Smooth muscle cell (in vitro differentiated cells): Measurements from ENCODE around the gene ATF5. TPM values are rescaled to one million over a fixed set of nuclear protein-coding genes. Genes with fewer than 3 reads are reported as not detected.

Experiments used
- DNase-seq: peaks from one replicate; lab custom pipeline; 2025; ENCODE audit not compliant: unreplicated experiment; lab: John Stamatoyannopoulos, UW
- H2AFZ ChIP-seq: fragments of 200-600 bp; sonication (generic); 2 replicates; pipeline ENCODE4 v1.6.0; 2016; ENCODE audit warnings: antibody characterized with exemption, low read depth, mild to moderate bottlenecking
- H3F3A ChIP-seq: fragments of 200-600 bp; sonication (generic); 2 replicates; pipeline ENCODE4 v1.6.0; 2017; ENCODE audit warnings: antibody characterized with exemption, low read depth
- H3K27ac ChIP-seq: fragments of 200-600 bp; sonication (generic); 2 replicates; pipeline ENCODE4 v1.5.1; 2016; ENCODE audit warnings: low read depth, mild to moderate bottlenecking
- H3K27me3 ChIP-seq: fragments of 200-600 bp; sonication (generic); 2 replicates; pipeline ENCODE4 v1.6.1; 2016; ENCODE audit warnings: low read depth, mild to moderate bottlenecking
- H3K36me3 ChIP-seq: fragments of 200-600 bp; sonication (generic); 2 replicates; pipeline ENCODE4 v1.5.1; 2016; ENCODE audit warnings: low read depth
- H3K4me1 ChIP-seq: fragments of 200-600 bp; sonication (generic); 2 replicates; pipeline ENCODE4 v1.5.1; 2016; ENCODE audit warnings: low read depth
- H3K4me2 ChIP-seq: fragments of 200-600 bp; sonication (generic); 2 replicates; pipeline ENCODE4 v1.6.0; 2016; ENCODE audit warnings: mild to moderate bottlenecking
- H3K4me3 ChIP-seq: fragments of 200-600 bp; sonication (generic); 2 replicates; pipeline ENCODE4 v1.5.1; 2016; ENCODE audit warnings: mild to moderate bottlenecking
- H3K79me2 ChIP-seq: fragments of 200-600 bp; sonication (generic); 2 replicates; pipeline ENCODE4 v1.6.0; 2016; ENCODE audit warnings: low read depth, mild to moderate bottlenecking
- H3K9ac ChIP-seq: fragments of 200-600 bp; sonication (generic); 2 replicates; pipeline ENCODE4 v1.6.0; 2016; ENCODE audit warnings: low read depth
- H3K9me3 ChIP-seq: fragments of 200-600 bp; sonication (generic); replicated peaks from 2 replicates; pipeline ENCODE4 v1.5.1; 2016; ENCODE audit warnings: low read depth
- H4K20me1 ChIP-seq: fragments of 200-600 bp; sonication (generic); 2 replicates; pipeline ENCODE4 v1.6.0; 2016; ENCODE audit warnings: low read depth
- CTCF ChIP-seq: fragments of 200-600 bp; sonication (generic); IDR thresholded peaks from 2 replicates; pipeline ENCODE4 v1.5.1; 2017; ENCODE audit warnings: borderline replicate concordance, mild to moderate bottlenecking, antibody characterized with exemption; ENCODE audit not compliant: insufficient read depth, poor library complexity, severe bottlenecking
- WGBS: methylation state at CpG from one replicate; pipeline ENCODE4 v1.1.7; 2016; ENCODE audit warnings: low lambda C conversion rate; 5-methylcytosine and 5-hydroxymethylcytosine counted together
- microRNA-seq: library from miRNA; unstranded; fragments of <30 nt; microRNA quantifications from one replicate; pipeline ENCODE4, GENCODE V29; 2016; ENCODE audit warnings: borderline number of aligned reads
- polyA plus RNA-seq: library from polyadenylated mRNA; unstranded; fragments of >200 nt; fragmentation: Nextera tagmentation; extraction: Ambion mirVana; gene quantifications from 2 replicates; pipeline ENCODE4 v1.2.1, GENCODE V29; 2016
- total RNA-seq: library from RNA; depleted of rRNA; stranded (reverse); fragments of >200 nt; gene quantifications from 2 replicates; pipeline ENCODE4 v1.2.3, GENCODE V29; 2014

The ATF5 gene
- total and polyA plus RNA-seq, 2 experiments from 2014 or later = 5.0 to 10.1 TPM

- no peak for DNase-seq
- H3K27me3 ChIP-seq = no peaks in the 10 kb centered on the region
- no peaks in the 10 kb centered on the region for H3K4me1 ChIP-seq
- H3K4me2 ChIP-seq = no peak overlapping the region
- TF ChIP-seq CTCF = no peak
- H2AFZ ChIP-seq = no peak overlapping the region
- no peak overlapping the region for H3K4me3 ChIP-seq
- no peaks in the 10 kb centered on the region for H3K79me2 ChIP-seq
- no peak overlapping the region for H3K27ac ChIP-seq
- no peaks in the 10 kb centered on the region for H3F3A ChIP-seq
- 92% methylated on average over 18 of the region's 18 CpGs for WGBS
- no peak overlapping the region for H3K9ac ChIP-seq
- peaks cover 6% of the 10 kb centered on the region for H4K20me1 ChIP-seq
- no peaks in the 10 kb centered on the region for H3K9me3 ChIP-seq
- H3K36me3 ChIP-seq = no peaks in the 10 kb centered on the region
Measured at GRCh38 chr19:49977881-49978280, 48.9 kb downstream of the ATF5 start.

- H3K27ac ChIP-seq = no peak overlapping the region
- H3K27me3 ChIP-seq = no peaks in the 10 kb centered on the region
- no peak for DNase-seq
- 88% methylated on average over 11 of the region's 11 CpGs for WGBS
- no peak overlapping the region for H3K9ac ChIP-seq
- H2AFZ ChIP-seq = no peak overlapping the region
- no peaks in the 10 kb centered on the region for H3K4me1 ChIP-seq
- no peak overlapping the region for H3K4me2 ChIP-seq
- TF ChIP-seq CTCF = no peak
- H3K9me3 ChIP-seq = no peaks in the 10 kb centered on the region
- H3F3A ChIP-seq = no peaks in the 10 kb centered on the region
- no peaks in the 10 kb centered on the region for H3K79me2 ChIP-seq
- H3K4me3 ChIP-seq = no peak overlapping the region
- H4K20me1 ChIP-seq = peaks cover 6% of the 10 kb centered on the region
- H3K36me3 ChIP-seq = no peaks in the 10 kb centered on the region
Measured at GRCh38 chr19:49978324-49978723, 49.3 kb downstream of the ATF5 start.

GRCh38 chr19:49981603-49982593, 52.9 kb downstream of the ATF5 start:
- no peaks in the 10 kb centered on the region for H3K4me1 ChIP-seq
- no peak overlapping the region for H3K4me2 ChIP-seq
- TF ChIP-seq CTCF = no peak
- no peak overlapping the region for H3K9ac ChIP-seq
- H3K27me3 ChIP-seq = no peaks in the 10 kb centered on the region
- no peaks in the 10 kb centered on the region for H3K79me2 ChIP-seq
- no peak overlapping the region for H2AFZ ChIP-seq
- H3K9me3 ChIP-seq = no peaks in the 10 kb centered on the region
- H3K4me3 ChIP-seq = no peak overlapping the region
- H4K20me1 ChIP-seq = peaks cover 17% of the 10 kb centered on the region
- WGBS = 88% methylated on average over 21 of the region's 21 CpGs
- no peaks in the 10 kb centered on the region for H3K36me3 ChIP-seq
- H3K27ac ChIP-seq = no peak overlapping the region
- no peaks in the 10 kb centered on the region for H3F3A ChIP-seq
- DNase-seq = no peak

Small RNA genes lying within 50 kb of the gene (microRNA-seq; reads per million reads assigned to microRNA genes)
- gene MIR4750 = 9.4 reads per million, percentile 11 among the genes with 10 or more reads in this experiment

Other genes with a start within 250 kb of the ATF5 start
- 1.6 and 3.6 TPM in 2 replicates for gene ADM5, start 239.6 kb upstream of the ATF5 start, total RNA-seq
- 1.7 and 3.1 TPM in 2 replicates for gene ADM5, start 239.6 kb upstream of the ATF5 start, polyA plus RNA-seq
- gene CPT1C, start 238.1 kb upstream of the ATF5 start, total RNA-seq = 7.6 and 19.7 TPM in 2 replicates
- gene CPT1C, start 238.1 kb upstream of the ATF5 start, polyA plus RNA-seq = 20.0 and 21.0 TPM in 2 replicates
- not detected in 2 replicates for gene TSKS, start 165.9 kb upstream of the ATF5 start, total RNA-seq
- gene TSKS, start 165.9 kb upstream of the ATF5 start, polyA plus RNA-seq = not detected in 2 replicates
- 55.8 and 57.7 TPM in 2 replicates for gene AP2A1, start 162.2 kb upstream of the ATF5 start, total RNA-seq
- 57.8 and 65.2 TPM in 2 replicates for gene AP2A1, start 162.2 kb upstream of the ATF5 start, polyA plus RNA-seq
- gene FUZ, start 115.9 kb upstream of the ATF5 start, total RNA-seq = 6.9 and 16.2 TPM in 2 replicates
- gene FUZ, start 115.9 kb upstream of the ATF5 start, polyA plus RNA-seq = 18.3 and 19.8 TPM in 2 replicates
- 16.9 and 20.4 TPM in 2 replicates for gene MED25, start 110.9 kb upstream of the ATF5 start, total RNA-seq
- gene MED25, start 110.9 kb upstream of the ATF5 start, polyA plus RNA-seq = 34.1 and 36.4 TPM in 2 replicates
- 49.0 and 81.0 TPM in 2 replicates for gene PTOV1, start 78.0 kb upstream of the ATF5 start, total RNA-seq
- gene PTOV1, start 78.0 kb upstream of the ATF5 start, polyA plus RNA-seq = 256 and 266 TPM in 2 replicates
- gene PNKP, start 61.6 kb upstream of the ATF5 start, total RNA-seq = 15.3 and 19.4 TPM in 2 replicates
- 42.4 and 53.6 TPM in 2 replicates for gene PNKP, start 61.6 kb upstream of the ATF5 start, polyA plus RNA-seq
- gene AKT1S1, start 51.9 kb upstream of the ATF5 start, total RNA-seq = 10.4 and 15.8 TPM in 2 replicates
- 60.2 and 72.2 TPM in 2 replicates for gene AKT1S1, start 51.9 kb upstream of the ATF5 start, polyA plus RNA-seq
- 7.1 and 9.2 TPM in 2 replicates for gene TBC1D17, start 51.5 kb upstream of the ATF5 start, total RNA-seq
- 41.8 and 45.7 TPM in 2 replicates for gene TBC1D17, start 51.5 kb upstream of the ATF5 start, polyA plus RNA-seq
- 0.13 TPM in 1 of 2 replicates, not detected in the other for gene IL4I1, start 32.3 kb upstream of the ATF5 start, total RNA-seq
- gene IL4I1, start 32.3 kb upstream of the ATF5 start, polyA plus RNA-seq = 0.54 and 1.3 TPM in 2 replicates
- 17.6 and 24.2 TPM in 2 replicates for gene NUP62, start 299 bp downstream of the ATF5 start, total RNA-seq
- gene NUP62, start 299 bp downstream of the ATF5 start, polyA plus RNA-seq = 29.5 and 34.2 TPM in 2 replicates
- gene SIGLEC11, start 32.0 kb downstream of the ATF5 start, total RNA-seq = not detected in 2 replicates
- gene SIGLEC11, start 32.0 kb downstream of the ATF5 start, polyA plus RNA-seq = not detected in 2 replicates
- gene VRK3, start 96.2 kb downstream of the ATF5 start, total RNA-seq = 31.3 and 41.4 TPM in 2 replicates
- 24.6 and 27.8 TPM in 2 replicates for gene VRK3, start 96.2 kb downstream of the ATF5 start, polyA plus RNA-seq
- 8.1 and 10.1 TPM in 2 replicates for gene ZNF473, start 96.8 kb downstream of the ATF5 start, total RNA-seq
- gene ZNF473, start 96.8 kb downstream of the ATF5 start, polyA plus RNA-seq = 4.8 and 7.9 TPM in 2 replicates
- not detected in 2 replicates for gene IZUMO2, start 234.1 kb downstream of the ATF5 start, total RNA-seq
- not detected in 2 replicates for gene IZUMO2, start 234.1 kb downstream of the ATF5 start, polyA plus RNA-seq